ENCODE data around the gene CPVL. TPM values are rescaled to one million over a fixed set of nuclear protein-coding genes. Genes with fewer than 3 reads are reported as not detected.

Gene CPVL
- 1 to 10 TPM; 1.3 to 1.4 TPM for total RNA-seq

DNA sequence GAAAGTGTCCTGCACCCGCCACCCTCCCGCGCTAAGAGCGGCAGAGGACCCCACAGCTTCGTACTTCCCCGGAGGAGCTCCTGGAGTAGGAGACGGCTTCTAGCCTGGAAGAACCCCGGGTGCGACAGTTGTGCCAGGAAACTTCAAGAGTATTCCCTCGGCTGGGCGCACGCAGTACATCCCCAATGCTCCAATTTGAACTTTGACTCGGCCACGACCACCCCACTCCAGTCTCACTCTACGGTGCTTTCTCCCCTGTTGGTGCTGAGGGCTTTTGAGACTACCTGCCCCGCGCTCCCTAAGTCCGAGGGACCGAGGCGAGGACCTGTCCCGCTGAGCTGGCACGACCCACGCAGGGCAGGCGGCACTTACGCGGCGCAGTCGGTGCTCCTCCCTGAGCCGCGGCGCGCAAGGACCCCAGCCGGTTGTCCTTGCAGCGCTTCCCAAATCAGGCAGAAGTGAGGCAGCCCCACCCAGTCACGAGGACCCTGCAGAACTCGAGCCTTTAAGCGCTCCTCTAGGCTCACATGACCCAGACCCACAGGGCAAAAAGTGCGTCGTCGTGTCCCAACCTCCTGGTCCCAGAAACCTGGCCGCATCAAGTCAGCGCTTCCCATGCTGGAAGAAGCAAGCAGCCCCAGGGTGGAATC lies at the start of gene CPVL:
Gene CPVL (minus strand): TSS at position 481 of the 650 bp plus-strand sequence. CDS start 25,476 bp downstream, outside the sequence.

DNA sequence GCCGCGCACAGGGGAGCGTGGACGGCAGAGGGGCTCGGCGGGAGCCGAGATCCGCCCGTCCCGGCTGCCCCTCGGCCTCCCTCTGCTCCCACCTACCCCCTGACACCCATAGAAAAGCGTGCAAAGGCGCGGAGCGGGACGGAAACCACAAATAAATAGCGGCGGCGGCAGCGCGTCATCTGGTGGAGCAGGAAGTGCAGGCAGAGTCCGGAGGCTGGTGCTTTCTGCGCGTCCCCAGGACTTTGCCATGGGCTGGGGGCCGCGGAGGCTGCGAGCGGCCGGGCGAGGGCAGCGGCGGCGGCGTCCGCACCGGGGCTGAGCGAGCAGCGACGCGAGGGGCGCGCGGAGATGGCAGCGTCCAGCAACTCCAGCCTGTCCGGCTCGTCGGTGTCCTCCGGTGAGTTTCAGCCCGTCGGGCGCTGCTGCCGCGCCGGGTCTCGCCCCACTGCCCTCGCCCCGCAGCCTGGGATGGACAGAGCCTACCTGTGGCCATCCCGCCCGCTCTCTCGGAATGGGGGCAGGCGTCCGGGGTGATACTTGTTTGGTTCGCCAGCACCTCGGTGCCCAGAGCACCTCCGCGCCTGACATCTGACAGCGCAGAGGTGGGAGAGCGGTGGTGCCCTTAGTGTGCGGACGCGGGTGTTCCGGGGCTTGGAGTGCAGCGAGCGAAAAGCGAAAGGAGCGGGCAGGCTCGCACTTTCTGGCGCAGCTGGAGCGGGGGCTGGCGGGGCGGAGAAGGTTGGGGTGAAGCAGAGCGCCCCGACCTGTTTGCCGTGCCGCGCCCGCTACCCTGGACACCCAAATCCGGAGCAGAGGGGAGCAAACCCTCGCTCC lies 48.5 kb upstream of the CPVL start, which contains the start of gene CHN2:
Gene CHN2 (plus strand): TSS at position 182 of the 834 bp plus-strand sequence.

DNA sequence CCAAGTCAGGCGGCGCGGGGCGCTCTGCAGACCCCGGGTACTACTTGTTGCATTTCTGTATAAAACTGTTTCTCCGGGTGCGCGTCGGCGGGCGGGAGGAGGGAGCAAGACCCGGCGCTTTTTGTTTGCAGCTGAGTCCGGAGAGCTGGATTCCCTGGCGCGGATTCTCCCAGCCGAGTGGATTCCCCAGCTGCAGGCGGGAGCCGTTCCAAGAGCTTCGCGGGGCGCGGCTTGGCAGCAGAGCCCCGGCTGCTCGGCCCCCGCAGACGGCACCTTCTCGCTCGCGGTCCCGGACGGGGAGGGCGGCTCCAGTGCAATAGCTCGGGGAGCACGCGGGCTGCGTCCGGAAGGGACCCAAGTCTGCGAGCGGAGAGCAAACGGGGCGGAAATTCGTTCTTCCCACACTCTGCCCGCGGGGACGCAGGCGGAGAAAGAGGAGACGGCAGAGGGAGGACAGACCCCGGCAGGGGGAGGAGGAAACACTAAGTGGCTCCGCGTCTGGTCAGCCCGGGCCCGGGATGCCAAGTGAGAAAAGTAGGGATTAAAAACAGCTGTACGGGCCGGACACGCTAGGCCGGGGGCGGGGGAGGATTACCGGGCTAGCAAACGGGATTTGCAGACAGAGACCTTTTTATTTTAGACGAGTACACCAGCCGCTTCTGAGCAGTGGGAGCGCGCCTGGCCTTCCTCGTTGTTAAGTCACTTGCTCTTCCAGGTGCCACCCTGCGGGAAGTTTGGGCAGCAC lies 187.9 kb downstream of the CPVL start, which contains the start of gene TRIL:
Gene TRIL (minus strand): TSS at position 96 of the 745 bp plus-strand sequence. CDS start 284 bp downstream, outside the sequence.

Other genes starting within 250 kb of the CPVL start
- under 1 TPM in 1 of 2 donors, not detected in 1; 0.34 TPM for gene TRIL, start 188.2 kb downstream of the CPVL start, total RNA-seq
- gene CHN2, start 48.2 kb upstream of the CPVL start, total RNA-seq: 1 to 10 TPM in 1 of 2 donors, under 1 TPM in 1; 0.33 to 2.4 TPM

Measured in melanocyte of skin (primary cell).